HG03095 (cell line): Measurements from ENCODE around the gene SBDS.
A peak's percentile ranks its signal among the peaks of the same experiment; 100 is the strongest.
"Not testable (repeated sequence)": the region's sequence is repeated elsewhere in the genome, so short reads cannot be mapped to it uniquely, and the experiment has no call there.

ENCODE experiments used
- ATAC-seq: cut with Tn5 transposase; IDR thresholded peaks from one replicate; pipeline ENCODE4 v1.9.1; 2021; ENCODE audit warnings: moderate library complexity; ENCODE audit not compliant: unreplicated experiment

The SBDS gene

DNA sequence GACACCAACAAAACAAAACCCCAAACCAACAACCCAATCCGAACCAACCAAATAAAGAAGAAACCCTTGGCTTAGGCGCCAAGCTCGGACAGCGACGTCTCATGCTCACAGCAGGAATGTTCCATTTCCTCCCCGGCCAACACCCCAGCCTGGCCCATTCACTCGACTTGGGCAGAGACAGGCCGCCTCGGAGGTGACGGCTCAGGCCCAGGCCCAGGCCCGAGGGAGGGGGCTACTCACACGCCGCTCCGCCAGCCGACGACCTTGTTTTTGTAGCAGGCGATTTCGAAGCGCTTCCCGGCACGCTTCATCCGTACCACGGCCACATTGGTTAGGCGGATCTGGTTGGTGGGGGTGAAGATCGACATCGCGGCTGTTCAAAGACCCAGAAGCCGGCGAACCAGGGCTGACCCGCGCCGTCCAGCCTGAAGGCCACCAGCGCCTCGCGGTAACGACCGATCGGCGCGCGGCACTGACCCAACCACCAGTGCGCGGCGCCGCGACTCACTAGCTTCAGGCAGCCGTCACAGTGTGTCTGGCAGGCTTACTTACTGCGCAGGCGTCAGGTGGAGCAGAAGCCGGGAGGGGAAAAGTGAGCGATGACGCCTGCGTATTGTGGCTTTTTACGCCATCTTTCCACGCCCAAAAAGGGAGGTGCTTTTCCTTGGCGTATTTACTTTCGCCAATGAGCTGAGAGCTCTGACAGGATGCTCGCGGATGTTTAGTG is at the start of gene SBDS:
SBDS (minus strand) TSS at position 537 of the 727 bp plus-strand sequence; CDS start at position 368, 169 bp downstream.
- peak; percentile 56 for ATAC-seq

DNA sequence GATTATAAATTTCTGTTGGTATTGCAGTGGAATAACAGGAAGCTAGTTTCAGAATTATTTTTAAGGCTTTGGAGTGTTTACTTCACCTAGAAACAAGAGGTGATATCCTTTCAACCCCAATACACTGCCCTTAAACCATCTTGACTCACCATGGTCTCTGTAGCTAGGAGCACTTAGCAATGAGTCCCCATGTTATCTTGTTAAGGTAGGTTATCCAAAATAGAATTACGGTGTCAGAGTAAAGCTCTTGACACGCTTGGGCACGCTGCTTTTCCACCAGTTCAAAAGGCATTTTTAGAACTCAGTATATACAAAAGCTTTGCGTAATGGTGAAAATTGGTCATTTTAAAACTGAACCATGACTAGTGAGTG is 48.2 kb upstream of the SBDS start:
- ATAC-seq, result not testable (repeated sequence)

- ATAC-seq, result not testable (repeated sequence)
These were observed 47.6 kb upstream of the SBDS start for GRCh38 chr7:67042781-67043558.

GRCh38 chr7:67040832-67041231 is 45.4 kb upstream of the SBDS start:
- not testable (repeated sequence) for ATAC-seq

GRCh38 chr7:67036432-67037395 is 41.3 kb upstream of the SBDS start:
- ATAC-seq, result not testable (repeated sequence)

DNA sequence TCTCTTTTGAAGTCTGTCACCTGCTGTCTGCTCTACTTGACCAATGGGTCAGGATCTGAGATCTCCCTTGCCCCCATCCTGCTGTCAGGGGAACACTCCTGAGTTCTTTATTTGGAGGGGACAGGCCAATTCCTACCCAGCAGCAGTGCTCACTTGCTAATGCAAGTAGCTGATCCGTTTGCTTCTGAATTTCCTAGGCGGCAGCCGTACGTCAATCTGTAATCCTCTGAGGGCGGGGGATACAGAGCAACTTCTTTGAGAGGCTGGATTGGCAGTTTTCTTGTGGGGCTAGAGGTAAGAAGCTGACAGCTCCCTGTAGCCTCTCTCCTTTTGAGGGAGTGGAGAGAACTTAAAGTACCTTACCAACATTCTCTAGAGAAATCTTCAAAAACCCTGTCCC is 37.9 kb upstream of the SBDS start:
- no peak for ATAC-seq

DNA sequence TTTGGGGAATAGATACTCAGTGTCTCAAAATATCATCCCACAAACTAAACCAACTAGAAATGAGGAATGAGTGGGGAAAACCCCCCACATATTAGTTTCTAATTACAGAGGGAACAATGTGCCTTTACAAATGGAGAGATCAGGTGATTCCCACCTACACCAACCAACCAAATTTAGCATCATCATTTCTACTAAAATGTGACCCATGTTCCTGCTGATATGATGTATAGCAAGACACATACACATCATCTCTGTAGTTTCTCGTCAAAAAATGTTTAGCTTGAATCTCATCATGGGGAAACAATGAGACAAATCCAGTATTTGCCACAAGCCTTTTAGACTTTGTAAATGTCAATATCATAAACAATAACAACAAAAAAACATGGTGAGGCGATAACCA is 36.3 kb upstream of the SBDS start:
- not testable (repeated sequence) for ATAC-seq

DNA sequence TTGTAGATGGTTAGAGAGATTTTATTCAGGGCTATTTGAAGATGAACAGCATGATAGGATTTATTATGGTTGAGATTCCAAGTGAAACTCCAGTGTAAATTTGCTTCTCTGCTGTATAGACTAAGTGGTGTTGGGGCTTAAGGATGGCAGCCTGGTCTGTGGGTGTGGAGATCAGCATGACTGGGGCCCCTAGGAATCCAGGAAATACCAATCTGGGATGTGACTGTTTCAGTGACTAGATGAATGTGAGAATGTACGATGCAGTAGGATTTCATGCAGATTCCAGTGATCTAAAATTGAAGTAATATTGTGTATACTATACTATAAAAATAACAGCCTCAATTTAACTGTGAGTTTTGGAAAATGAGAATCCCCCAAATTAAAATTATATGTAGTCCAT is 30.1 kb upstream of the SBDS start:
- ATAC-seq, result not testable (repeated sequence)

DNA sequence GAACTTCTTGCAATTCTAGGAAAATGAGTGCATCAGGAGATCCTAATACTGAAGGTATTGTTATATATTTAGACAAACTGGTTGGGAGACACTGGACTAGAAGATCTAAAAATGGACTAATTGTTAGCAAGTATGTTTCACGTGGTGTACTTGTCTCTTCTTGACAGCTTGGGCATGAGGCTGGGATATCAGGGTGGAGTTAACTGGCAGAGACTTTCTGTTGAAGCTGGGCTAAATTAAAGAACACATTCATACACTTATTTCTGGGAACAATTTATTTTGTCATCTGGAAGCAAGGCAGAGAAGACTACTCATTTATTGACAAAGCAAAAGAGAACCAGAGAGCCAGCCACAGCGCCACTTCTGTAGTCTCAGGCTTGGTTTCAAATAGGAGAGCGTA is 27.1 kb upstream of the SBDS start:
- ATAC-seq, result no peak

GRCh38 chr7:67021260-67021659 is 25.9 kb upstream of the SBDS start:
- ATAC-seq, result no peak

GRCh38 chr7:67019562-67020390 is 24.4 kb upstream of the SBDS start:
- ATAC-seq, result no peak

GRCh38 chr7:67018940-67019339 is 23.6 kb upstream of the SBDS start:
- no peak for ATAC-seq

DNA sequence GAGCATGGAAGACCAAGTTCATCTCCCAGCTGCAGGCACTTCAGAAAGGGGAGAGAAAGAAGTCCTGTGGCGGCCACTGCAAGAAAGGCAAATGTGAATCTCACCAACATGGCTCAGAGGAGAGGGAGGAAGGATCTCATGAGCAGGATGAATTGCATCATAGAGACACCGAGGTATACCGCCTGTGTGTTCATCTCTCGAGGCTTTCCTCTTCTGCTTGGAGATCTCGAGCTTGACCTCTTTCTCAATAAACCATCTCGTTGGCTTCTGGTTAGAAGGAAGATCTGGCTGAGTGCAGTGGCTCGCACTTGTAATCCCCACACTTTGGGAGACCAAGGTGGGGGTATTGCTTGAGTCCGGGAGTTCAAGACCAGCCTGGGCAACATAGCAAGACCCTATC is 22.6 kb upstream of the SBDS start:
- ATAC-seq, result not testable (repeated sequence)

- ATAC-seq, result not testable (repeated sequence)
These were observed 18.8 kb upstream of the SBDS start for GRCh38 chr7:67014076-67014622.

DNA sequence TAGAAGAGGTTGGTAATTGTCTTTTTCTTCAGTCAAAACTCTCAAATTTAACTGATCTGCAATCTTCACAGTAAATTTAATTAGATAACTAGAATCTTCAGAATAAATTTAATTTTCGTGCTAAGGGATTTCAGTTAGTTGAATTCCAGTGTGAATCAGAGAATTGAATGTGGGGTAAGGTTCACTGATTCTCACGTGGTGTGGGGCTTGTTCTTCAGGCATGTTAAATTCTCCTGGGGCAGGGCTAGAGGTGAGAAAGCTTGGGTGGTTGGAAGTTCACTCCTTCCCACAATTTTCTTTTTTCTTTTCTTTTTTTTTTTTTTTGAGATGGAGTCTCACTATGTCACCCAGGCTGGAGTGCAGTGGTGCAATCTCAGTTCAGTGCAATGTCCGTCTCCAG is 14.3 kb upstream of the SBDS start:
- ATAC-seq, result not testable (repeated sequence)

GRCh38 chr7:67008260-67008659 is 12.9 kb upstream of the SBDS start:
- ATAC-seq, result no peak

DNA sequence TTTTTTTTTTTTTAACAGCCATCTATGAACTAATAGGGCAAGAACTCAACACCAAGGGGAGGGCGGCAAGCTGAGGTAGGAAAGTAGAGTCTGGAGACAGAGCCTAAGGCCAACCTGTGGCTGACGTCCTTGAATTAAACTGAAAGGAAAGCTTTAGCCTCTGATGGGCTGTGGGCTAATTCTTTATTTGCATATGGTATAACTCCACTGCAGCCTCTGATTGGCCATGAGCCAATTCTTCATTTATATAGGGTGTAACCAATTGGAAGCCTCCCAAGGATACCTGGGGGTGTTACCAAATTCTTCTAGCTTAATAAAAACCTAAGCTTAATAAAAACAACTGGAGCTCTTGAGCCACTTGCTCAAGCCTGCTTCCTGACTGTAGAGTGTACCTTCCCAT is 11.6 kb upstream of the SBDS start:
- no peak for ATAC-seq

- ATAC-seq, result not testable (repeated sequence)
These were observed 8.8 kb upstream of the SBDS start for GRCh38 chr7:67004145-67004544.

DNA sequence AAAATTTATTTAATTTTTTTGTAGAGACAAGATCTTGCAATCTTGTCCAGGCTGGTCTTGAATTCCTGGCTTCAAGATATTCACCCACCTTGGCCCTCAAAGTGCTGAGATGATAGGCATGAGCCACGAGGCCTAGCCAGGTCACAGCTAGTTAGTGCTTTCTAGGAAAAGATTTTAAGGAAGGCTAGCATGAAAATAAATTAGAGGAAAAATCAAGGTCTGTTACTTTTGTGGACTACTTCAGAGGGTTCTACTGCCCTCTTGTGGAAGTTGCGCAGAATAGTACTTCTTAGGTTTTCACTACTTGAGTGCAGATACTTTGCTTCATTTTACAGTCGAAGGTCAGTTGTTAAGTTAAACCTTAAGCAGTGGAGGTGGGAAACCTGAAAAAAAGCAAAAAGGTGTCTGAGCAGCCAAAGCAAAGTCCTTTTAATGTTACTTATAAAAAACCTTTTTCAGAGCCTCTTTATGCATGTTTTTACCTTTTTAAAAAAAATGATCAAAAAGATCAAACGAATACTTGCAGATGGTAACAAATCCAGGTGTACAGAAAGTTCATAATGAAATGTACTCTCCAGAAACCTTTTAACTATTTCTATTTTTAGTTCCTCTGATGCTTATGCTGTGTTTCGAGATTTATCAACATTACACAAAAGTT is 5.3 kb upstream of the SBDS start:
- ATAC-seq, result not testable (repeated sequence)
